DND-41 (cell line): ENCODE results near the gene GIMD1.

Source experiments
- ATAC-seq: fragments of 200-7000 bp; cut with Tn5 transposase; 3 replicates; pipeline ENCODE4 v1.9.1; 2021; ENCODE audit warnings: low read depth; ENCODE audit not compliant: insufficient read depth
- DNase-seq: peaks from one replicate; pipeline ENCODE4 v3.0.0-alpha.2; 2020
- H2AFZ ChIP-seq: 2 replicates; pipeline ENCODE4 v1.6.0; 2012; ENCODE audit warnings: low read depth, low read length
- H3K27ac ChIP-seq: 2 replicates; pipeline ENCODE4 v1.5.1; 2012; ENCODE audit warnings: low read length, inconsistent platforms
- H3K27me3 ChIP-seq: fragments of 200-600 bp; sonication (generic); 2 replicates; pipeline ENCODE4 v1.6.0; 2012; ENCODE audit warnings: low read length, mild to moderate bottlenecking, inconsistent platforms; ENCODE audit not compliant: insufficient read depth, poor library complexity
- H3K36me3 ChIP-seq: 2 replicates; pipeline ENCODE4 v1.5.1; 2012; ENCODE audit warnings: low read length, inconsistent platforms; ENCODE audit not compliant: insufficient read depth
- H3K4me1 ChIP-seq: 2 replicates; pipeline ENCODE4 v1.5.1; 2012; ENCODE audit warnings: mild to moderate bottlenecking, low read length; ENCODE audit not compliant: insufficient read depth
- H3K4me2 ChIP-seq: 2 replicates; pipeline ENCODE4 v1.6.0; 2012; ENCODE audit warnings: mild to moderate bottlenecking, moderate library complexity, low read length, inconsistent platforms; ENCODE audit not compliant: insufficient read depth
- H3K4me3 ChIP-seq, 2 experiments: fragments of 200-600 bp in 1 of 2; shearing (Covaris generic) in 1 of 2; 2 replicates each; pipeline ENCODE4 v1.5.1; 2012 to 2016; ENCODE audit warnings: inconsistent platforms in 2 of 2, low read length in 2 of 2, mild to moderate bottlenecking in 2 of 2, low read depth in 1 of 2, moderate library complexity in 1 of 2
- H3K79me2 ChIP-seq: 2 replicates; pipeline ENCODE4 v1.6.0; 2012; ENCODE audit warnings: low read length, inconsistent platforms; ENCODE audit not compliant: insufficient read depth
- H3K9ac ChIP-seq: 2 replicates; pipeline ENCODE4 v1.6.0; 2012; ENCODE audit warnings: low read depth, mild to moderate bottlenecking, inconsistent platforms, low read length, moderate library complexity
- H3K9me3 ChIP-seq: 2 replicates; pipeline ENCODE4 v1.5.1; 2012; ENCODE audit warnings: low read length, moderate library complexity, mild to moderate bottlenecking, inconsistent platforms; ENCODE audit not compliant: insufficient read depth, severe bottlenecking
- H4K20me1 ChIP-seq: 2 replicates; pipeline ENCODE4 v1.6.0; 2012; ENCODE audit warnings: low read length; ENCODE audit not compliant: insufficient read depth
- EZH2 ChIP-seq: IDR thresholded peaks from 3 replicates; pipeline ENCODE4 v1.6.1; 2012; ENCODE audit warnings: borderline replicate concordance, low read depth, mild to moderate bottlenecking, moderate library complexity, low read length, inconsistent platforms; ENCODE audit not compliant: severe bottlenecking
- TF ChIP-seq, protein P1 (sequence below): IDR thresholded peaks from 2 replicates; pipeline ENCODE4 v1.5.1; 2012; ENCODE audit warnings: borderline replicate concordance, low read length, moderate library complexity, mild to moderate bottlenecking; ENCODE audit not compliant: poor library complexity, severe bottlenecking; ENCODE audit errors: extremely low read depth

The GIMD1 gene

DNA sequence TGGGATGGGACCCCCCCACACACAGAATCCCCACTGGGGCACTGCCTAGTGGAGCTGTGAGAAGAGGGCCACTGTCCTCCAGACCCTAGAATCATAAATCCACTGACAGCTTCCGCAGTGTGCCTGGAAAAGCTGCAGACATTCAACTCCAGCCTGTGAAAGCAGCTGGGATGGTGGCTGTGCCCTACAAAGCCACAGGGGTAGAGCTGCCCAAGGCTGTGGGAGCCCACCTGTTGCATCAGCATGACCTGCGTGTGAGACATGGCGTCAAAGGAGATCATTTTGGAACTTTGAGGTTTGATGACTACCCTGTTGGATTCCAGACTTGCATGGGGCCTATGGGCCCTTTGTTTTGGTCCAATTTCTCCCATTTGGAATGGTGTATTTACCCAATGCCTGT, 29.9 kb downstream of the GIMD1 start:
- ATAC-seq (no peak), DNase-seq (no peak)
- Histone ChIP-seq H3K27ac (no peak overlapping the region), H3K4me3 (no peak overlapping the region), H3K79me2 (peaks cover 32% of the 10 kb centered on the region), H3K4me2 (no peak overlapping the region), H3K27me3 (no peaks in the 10 kb centered on the region), H2AFZ (no peak overlapping the region), H3K9ac (no peak overlapping the region), H3K4me1 (no peaks in the 10 kb centered on the region), H3K9me3 (no peaks in the 10 kb centered on the region), H4K20me1 (peaks cover 6% of the 10 kb centered on the region; the same call in 1 of the 2 replicates), H3K36me3 (peaks cover 76% of the 10 kb centered on the region)
- no peak for TF ChIP-seq EZH2
- TF ChIP-seq, protein P1, sequence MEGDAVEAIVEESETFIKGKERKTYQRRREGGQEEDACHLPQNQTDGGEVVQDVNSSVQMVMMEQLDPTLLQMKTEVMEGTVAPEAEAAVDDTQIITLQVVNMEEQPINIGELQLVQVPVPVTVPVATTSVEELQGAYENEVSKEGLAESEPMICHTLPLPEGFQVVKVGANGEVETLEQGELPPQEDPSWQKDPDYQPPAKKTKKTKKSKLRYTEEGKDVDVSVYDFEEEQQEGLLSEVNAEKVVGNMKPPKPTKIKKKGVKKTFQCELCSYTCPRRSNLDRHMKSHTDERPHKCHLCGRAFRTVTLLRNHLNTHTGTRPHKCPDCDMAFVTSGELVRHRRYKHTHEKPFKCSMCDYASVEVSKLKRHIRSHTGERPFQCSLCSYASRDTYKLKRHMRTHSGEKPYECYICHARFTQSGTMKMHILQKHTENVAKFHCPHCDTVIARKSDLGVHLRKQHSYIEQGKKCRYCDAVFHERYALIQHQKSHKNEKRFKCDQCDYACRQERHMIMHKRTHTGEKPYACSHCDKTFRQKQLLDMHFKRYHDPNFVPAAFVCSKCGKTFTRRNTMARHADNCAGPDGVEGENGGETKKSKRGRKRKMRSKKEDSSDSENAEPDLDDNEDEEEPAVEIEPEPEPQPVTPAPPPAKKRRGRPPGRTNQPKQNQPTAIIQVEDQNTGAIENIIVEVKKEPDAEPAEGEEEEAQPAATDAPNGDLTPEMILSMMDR, result no peak

DNA sequence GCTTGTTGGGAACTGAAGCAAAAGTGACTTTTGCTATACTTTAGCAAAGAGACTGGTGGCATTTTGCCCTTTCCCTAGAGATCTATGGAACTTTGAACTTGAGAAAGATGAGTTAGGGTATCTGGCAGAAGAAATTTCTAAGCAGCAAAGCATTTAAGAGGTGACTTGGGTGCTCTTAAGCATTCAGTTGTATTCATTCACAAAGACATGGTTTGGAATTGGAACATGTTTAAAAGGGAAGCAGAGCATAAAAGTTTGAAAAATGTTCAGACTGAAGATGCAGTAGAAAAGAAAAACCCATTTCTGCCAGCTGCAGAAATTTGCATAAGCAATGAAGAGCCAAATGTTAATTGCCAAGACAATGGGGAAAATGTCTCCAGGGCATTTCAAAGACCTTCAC, 30.7 kb downstream of the GIMD1 start:
- no peak overlapping the region for H3K9ac ChIP-seq
- no peak overlapping the region for H3K4me2 ChIP-seq
- no peaks in the 10 kb centered on the region for H3K27me3 ChIP-seq
- no peaks in the 10 kb centered on the region for H3K4me1 ChIP-seq
- peaks cover 5% of the 10 kb centered on the region; the same call in 1 of the 2 replicates for H4K20me1 ChIP-seq
- H2AFZ ChIP-seq, result no peak overlapping the region
- DNase-seq, result no peak
- no peak for TF ChIP-seq EZH2
- TF ChIP-seq, protein P1, result no peak
- ATAC-seq, result no peak
- peaks cover 83% of the 10 kb centered on the region for H3K36me3 ChIP-seq
- no peak overlapping the region for H3K27ac ChIP-seq
- H3K9me3 ChIP-seq, result no peaks in the 10 kb centered on the region
- H3K79me2 ChIP-seq, result peaks cover 25% of the 10 kb centered on the region
- no peak overlapping the region for H3K4me3 ChIP-seq

DNA sequence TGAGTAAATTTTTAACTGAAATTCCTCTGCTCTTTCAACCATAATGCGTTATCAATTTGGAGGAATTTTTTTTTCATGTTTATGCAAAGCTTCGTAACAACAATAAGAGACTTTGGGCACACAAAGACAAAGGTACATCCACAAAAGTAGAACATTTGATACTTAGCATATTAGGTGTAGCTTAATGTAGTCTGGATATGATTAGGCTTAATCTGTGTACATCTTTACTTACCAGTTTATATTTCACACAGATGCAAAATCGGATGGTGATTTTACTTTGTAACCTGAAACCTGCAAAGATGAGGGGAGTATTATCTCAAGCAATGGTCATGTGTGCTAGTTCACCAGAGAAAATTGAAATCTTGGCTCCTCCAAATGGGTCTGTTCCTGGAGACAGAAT, 32.0 kb downstream of the GIMD1 start:
- Histone ChIP-seq H3K79me2 (peaks cover 14% of the 10 kb centered on the region), H3K27ac (no peak overlapping the region), H3K27me3 (no peaks in the 10 kb centered on the region), H3K36me3 (peaks cover 90% of the 10 kb centered on the region), H3K4me1 (no peaks in the 10 kb centered on the region), H4K20me1 (no peaks in the 10 kb centered on the region), H3K4me2 (no peak overlapping the region), H2AFZ (no peak overlapping the region), H3K4me3 (no peak overlapping the region), H3K9me3 (no peaks in the 10 kb centered on the region), H3K9ac (no peak overlapping the region)
- DNase-seq (no peak), ATAC-seq (no peak)
- TF ChIP-seq EZH2, result no peak
- TF ChIP-seq, protein P1, result no peak

DNA sequence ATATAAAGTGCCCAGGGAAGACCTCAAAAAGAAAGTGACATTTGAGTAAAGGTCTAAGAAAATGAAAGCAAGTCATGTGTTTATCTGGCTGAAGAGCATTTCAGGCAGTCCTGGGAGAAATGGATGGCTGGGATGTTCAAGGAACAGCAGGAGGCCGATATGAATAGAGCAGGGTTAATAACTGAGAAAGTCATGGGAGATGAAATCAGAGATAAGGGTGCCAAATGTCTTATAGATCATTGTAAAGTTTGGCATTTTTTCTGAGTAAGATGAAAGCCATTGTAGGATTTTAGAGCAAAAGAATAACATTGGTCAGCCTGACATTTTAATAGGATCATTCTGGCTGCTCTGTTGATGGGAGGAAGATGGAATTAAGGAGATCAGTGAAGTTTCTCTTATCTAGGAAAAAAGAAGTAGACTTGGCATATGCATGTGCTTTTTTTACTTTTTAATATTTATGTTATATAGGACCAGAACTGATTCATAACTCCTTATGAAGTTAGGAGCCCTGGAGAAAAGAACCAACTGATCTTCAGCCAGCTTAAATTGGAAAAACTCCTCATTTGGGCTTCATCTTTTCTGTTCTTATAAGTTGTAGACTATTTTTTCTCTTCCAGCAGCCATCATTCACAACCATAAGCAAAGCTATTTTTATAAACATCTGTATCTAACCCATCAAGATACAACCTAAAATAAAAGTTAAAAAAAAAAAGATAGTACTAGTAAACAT, 33.7 kb downstream of the GIMD1 start:
- H3K36me3 ChIP-seq, result peaks cover 94% of the 10 kb centered on the region
- ATAC-seq (no peak), DNase-seq (no peak)
- H3K79me2 ChIP-seq, result no peaks in the 10 kb centered on the region; the same call in 1 of the 2 replicates
- H3K4me3 ChIP-seq, result no peak overlapping the region
- H4K20me1 ChIP-seq, result no peaks in the 10 kb centered on the region
- no peak overlapping the region for H3K4me2 ChIP-seq
- no peaks in the 10 kb centered on the region for H3K9me3 ChIP-seq
- no peak for TF ChIP-seq EZH2
- TF ChIP-seq, protein P1, result no peak
- no peaks in the 10 kb centered on the region for H3K4me1 ChIP-seq
- H3K9ac ChIP-seq, result no peak overlapping the region
- no peak overlapping the region for H3K27ac ChIP-seq
- no peak overlapping the region for H2AFZ ChIP-seq
- H3K27me3 ChIP-seq, result no peaks in the 10 kb centered on the region
